Medulla oblongata (tissue), 1 donor: ENCODE results near the gene DEDD.
A peak's percentile ranks its signal among the peaks of the same experiment; 100 is the strongest.

ENCODE experiments used
- DNase-seq: peaks from one replicate; pipeline ENCODE4 v3.0.0-alpha.2; 2015; ENCODE audit errors: extremely low spot score

Gene DEDD

GRCh38 chr1:161163793-161164192, 31.3 kb upstream of the DEDD start:
- DNase-seq: no peak

GRCh38 chr1:161162806-161163205, 30.3 kb upstream of the DEDD start:
- no peak for DNase-seq

GRCh38 chr1:161162052-161162451, 29.6 kb upstream of the DEDD start:
- no peak for DNase-seq

GRCh38 chr1:161161652-161162051, 29.2 kb upstream of the DEDD start:
- no peak for DNase-seq

- no peak for DNase-seq
Measured at GRCh38 chr1:161160671-161161145, 28.2 kb upstream of the DEDD start.

- no peak for DNase-seq
Measured at GRCh38 chr1:161159913-161160243, 27.4 kb upstream of the DEDD start.

- peak; percentile 96 for DNase-seq
Measured at GRCh38 chr1:161159087-161159912, 26.8 kb upstream of the DEDD start, which contains the start of gene USP21. Gene USP21 (plus strand): TSS chr1:161159500. CDS start chr1:161160641, 1,141 bp downstream.

GRCh38 chr1:161158316-161159010, 26.0 kb upstream of the DEDD start:
- DNase-seq: no peak

- no peak for DNase-seq
Measured at GRCh38 chr1:161157867-161158266, 25.4 kb upstream of the DEDD start.

- DNase-seq: peak; percentile 96
Measured at GRCh38 chr1:161153682-161154337, 21.3 kb upstream of the DEDD start, which contains the start of gene UFC1. Gene UFC1 (plus strand): TSS chr1:161153978. CDS start chr1:161153998, 20 bp downstream.

GRCh38 chr1:161153176-161153575, 20.7 kb upstream of the DEDD start:
- no peak for DNase-seq

- no peak for DNase-seq
Measured at GRCh38 chr1:161145832-161146231, 13.4 kb upstream of the DEDD start.

- DNase-seq: no peak
Measured at GRCh38 chr1:161140755-161141400, 8.4 kb upstream of the DEDD start.

- peak; percentile 62 for DNase-seq
Measured at GRCh38 chr1:161139766-161140165, 7.3 kb upstream of the DEDD start.

GRCh38 chr1:161138431-161138830, 6.0 kb upstream of the DEDD start:
- no peak for DNase-seq

- no peak for DNase-seq
Measured at GRCh38 chr1:161137881-161138280, 5.4 kb upstream of the DEDD start.

GRCh38 chr1:161133220-161133740, 813 bp upstream of the DEDD start:
- no peak for DNase-seq

GRCh38 chr1:161131523-161132409, 701 bp downstream of the DEDD start:
- DNase-seq: peak; percentile 56

GRCh38 chr1:161130266-161130665, 2.2 kb downstream of the DEDD start:
- no peak for DNase-seq

GRCh38 chr1:161128591-161129420, 3.7 kb downstream of the DEDD start:
- DNase-seq: no peak
